Suprapubic skin (tissue), 4 donors: ENCODE results near the gene IRS2. TPM values are rescaled to one million over a fixed set of nuclear protein-coding genes. Genes with fewer than 3 reads are reported as not detected.

Experiments used
- DNase-seq, 2 donors: peaks; one replicate each; pipeline ENCODE4 v3.0.0-alpha.2; 2019; ENCODE audit warnings: low spot score in 2 of 2
- H3K27ac ChIP-seq: fragments of 200-600 bp; sonication (generic); one replicate; pipeline ENCODE4 v1.5.1; 2019
- H3K27me3 ChIP-seq: fragments of 200-600 bp; sonication (generic); one replicate; pipeline ENCODE4 v1.5.1; 2019
- H3K36me3 ChIP-seq: fragments of 200-600 bp; sonication (generic); one replicate; pipeline ENCODE4 v1.5.1; 2019
- H3K4me1 ChIP-seq: fragments of 200-600 bp; sonication (generic); one replicate; pipeline ENCODE4 v1.5.1; 2019
- H3K4me3 ChIP-seq: fragments of 200-600 bp; sonication (generic); one replicate; pipeline ENCODE4 v1.5.1; 2019; ENCODE audit warnings: mild to moderate bottlenecking
- H3K9me3 ChIP-seq: fragments of 200-600 bp; sonication (generic); one replicate; pipeline ENCODE4 v1.5.1; 2019
- CTCF ChIP-seq, 2 donors: fragments of 200-600 bp in 1 of 2; fragments of 450-650 bp in 1 of 2; sonication (generic) in 1 of 2; IDR thresholded peaks; one replicate each; pipeline ENCODE4 v1.5.1; 2016 to 2019; ENCODE audit warnings: antibody characterized with exemption in 2 of 2, mild to moderate bottlenecking in 1 of 2, moderate library complexity in 1 of 2
- EP300 ChIP-seq: sonication (generic); formaldehyde crosslinking; IDR thresholded peaks from one replicate; pipeline ENCODE4 v1.6.1; 2017; ENCODE audit warnings: antibody characterized with exemption
- POLR2A ChIP-seq, 2 donors: fragments of 450-650 bp; IDR thresholded peaks; one replicate each; pipeline ENCODE4 v1.6.1; 2017; ENCODE audit warnings: antibody characterized with exemption in 2 of 2, mild to moderate bottlenecking in 2 of 2, moderate library complexity in 2 of 2
- POLR2AphosphoS5 ChIP-seq, 3 donors: sonication (generic); formaldehyde crosslinking; IDR thresholded peaks; one replicate each; pipeline ENCODE4 v1.6.1; 2017; ENCODE audit warnings: antibody characterized with exemption in 3 of 3
- WGBS: methylation state at CpG from one replicate; pipeline ENCODE4 v1.1.5; 2018; 5-methylcytosine and 5-hydroxymethylcytosine counted together
- total RNA-seq, 4 donors: library from RNA; depleted of rRNA; stranded (reverse); fragments of >200 nt; gene quantifications; one replicate each; pipeline ENCODE4 v1.1.0, GENCODE V29; 2016

IRS2 gene
- total RNA-seq, 4 donors from 2014 or later, result 41.1 to 62.5 (median 51.8) TPM

- WGBS, result 76% methylated on average over 9 of the region's 9 CpGs
These were observed 46.3 kb downstream of the IRS2 start for GRCh38 chr13:109740121-109740520.

GRCh38 chr13:109738298-109738746 is 48.1 kb downstream of the IRS2 start:
- Histone ChIP-seq H3K36me3 (no peaks in the 10 kb centered on the region), H3K27me3 (no peaks in the 10 kb centered on the region), H3K4me3 (no peak overlapping the region), H3K4me1 (no peaks in the 10 kb centered on the region), H3K9me3 (no peaks in the 10 kb centered on the region), H3K27ac (no peak overlapping the region)
- no peak for TF ChIP-seq EP300
- no peak for TF ChIP-seq CTCF (IDR thresholded peaks at IDR 0.05)
- TF ChIP-seq POLR2AphosphoS5 (IDR thresholded peaks at IDR 0.05), result no peak
- TF ChIP-seq POLR2A (IDR thresholded peaks at IDR 0.05), result no peak
- 47% methylated on average over 14 of the region's 14 CpGs for WGBS
- DNase-seq, result no peak

More at GRCh38 chr13:109740121-109740520, 46.3 kb downstream of the IRS2 start:
- H3K4me1 ChIP-seq, result peaks cover 14% of the 10 kb centered on the region
- DNase-seq, result no peak
- no peaks in the 10 kb centered on the region for H3K27me3 ChIP-seq
- no peak overlapping the region for H3K4me3 ChIP-seq
- TF ChIP-seq EP300, result no peak
- no peak for TF ChIP-seq POLR2A (IDR thresholded peaks at IDR 0.05)
- no peak for TF ChIP-seq POLR2AphosphoS5 (IDR thresholded peaks at IDR 0.05)
- TF ChIP-seq CTCF (IDR thresholded peaks at IDR 0.05), result no peak
- H3K36me3 ChIP-seq, result no peaks in the 10 kb centered on the region
- no peak overlapping the region for H3K27ac ChIP-seq
- H3K9me3 ChIP-seq, result no peaks in the 10 kb centered on the region

- no peak for TF ChIP-seq EP300
- Histone ChIP-seq H3K36me3 (no peaks in the 10 kb centered on the region), H3K4me1 (no peaks in the 10 kb centered on the region), H3K27ac (no peak overlapping the region), H3K4me3 (no peak overlapping the region), H3K9me3 (no peaks in the 10 kb centered on the region), H3K27me3 (no peaks in the 10 kb centered on the region)
- no peak for DNase-seq
- WGBS, result 54% methylated on average over 5 of the region's 5 CpGs
These were observed 48.8 kb downstream of the IRS2 start for GRCh38 chr13:109737606-109738005.

GRCh38 chr13:109737046-109737573 is 49.3 kb downstream of the IRS2 start:
- Histone ChIP-seq H3K9me3 (no peaks in the 10 kb centered on the region), H3K36me3 (no peaks in the 10 kb centered on the region), H3K27ac (no peak overlapping the region), H3K27me3 (no peaks in the 10 kb centered on the region), H3K4me1 (no peaks in the 10 kb centered on the region), H3K4me3 (no peak overlapping the region)
- no peak for DNase-seq
- 85% methylated on average over 13 of the region's 13 CpGs for WGBS
- no peak for TF ChIP-seq CTCF (IDR thresholded peaks at IDR 0.05)
- TF ChIP-seq POLR2A (IDR thresholded peaks at IDR 0.05), result no peak
- TF ChIP-seq EP300, result no peak

GRCh38 chr13:109735436-109735966 is 50.9 kb downstream of the IRS2 start:
- H3K27ac ChIP-seq, result no peak overlapping the region
- peaks cover 4% of the 10 kb centered on the region for H3K27me3 ChIP-seq
- no peaks in the 10 kb centered on the region for H3K4me1 ChIP-seq
- TF ChIP-seq EP300, result no peak
- TF ChIP-seq POLR2A (IDR thresholded peaks at IDR 0.05), result no peak
- no peak for TF ChIP-seq CTCF (IDR thresholded peaks at IDR 0.05)
- TF ChIP-seq POLR2AphosphoS5 (IDR thresholded peaks at IDR 0.05), result no peak
- no peaks in the 10 kb centered on the region for H3K36me3 ChIP-seq
- no peak for DNase-seq
- H3K9me3 ChIP-seq, result no peaks in the 10 kb centered on the region
- WGBS, result 77% methylated on average over 4 of the region's 4 CpGs
- no peak overlapping the region for H3K4me3 ChIP-seq
